ENCODE measurements around the gene AGAP2.

DNA sequence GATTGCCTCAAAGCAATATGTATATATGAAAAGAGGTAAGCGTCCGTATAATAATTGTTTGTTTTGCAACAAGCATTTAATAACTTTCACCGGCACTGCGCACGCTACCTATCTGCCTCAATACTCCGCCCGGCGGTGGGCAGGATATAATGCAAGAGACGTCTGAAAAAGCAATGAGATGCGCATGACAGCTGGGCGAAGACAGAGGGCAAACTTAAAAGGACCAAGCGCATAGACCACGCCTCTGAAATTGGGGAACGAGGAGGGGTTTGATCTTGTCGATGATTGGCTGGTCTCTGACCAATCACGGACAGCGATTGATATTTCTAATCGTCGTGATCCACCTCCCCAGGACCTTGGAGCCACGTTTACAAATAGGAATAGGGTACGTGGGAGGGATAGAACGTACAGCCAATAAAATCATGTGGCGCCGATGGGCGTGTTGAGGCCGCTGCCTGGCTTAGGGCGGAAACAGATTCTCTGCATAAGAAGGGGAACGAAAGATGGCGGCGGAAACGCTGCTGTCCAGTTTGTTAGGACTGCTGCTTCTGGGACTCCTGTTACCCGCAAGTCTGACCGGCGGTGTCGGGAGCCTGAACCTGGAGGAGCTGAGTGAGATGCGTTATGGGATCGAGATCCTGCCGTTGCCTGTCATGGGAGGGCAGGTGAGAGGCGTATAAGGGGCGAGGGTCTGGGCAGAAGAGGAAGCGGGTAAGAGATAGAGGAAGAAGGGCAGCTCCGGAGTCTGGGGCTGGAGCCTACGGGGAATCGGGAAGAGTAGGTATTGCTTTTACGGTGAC is 44.7 kb downstream of the AGAP2 start, which contains the start of gene OS9:
- TF ChIP-seq EP300 (IDR thresholded peaks at IDR 0.05) (no peak), POLR2A (IDR thresholded peaks at IDR 0.05; ENCODE audit: low read depth) (peak; percentile 50), POLR2AphosphoS5 (IDR thresholded peaks at IDR 0.05) (peak; percentile 79 to 90)
- TF ChIP-seq, protein P1, sequence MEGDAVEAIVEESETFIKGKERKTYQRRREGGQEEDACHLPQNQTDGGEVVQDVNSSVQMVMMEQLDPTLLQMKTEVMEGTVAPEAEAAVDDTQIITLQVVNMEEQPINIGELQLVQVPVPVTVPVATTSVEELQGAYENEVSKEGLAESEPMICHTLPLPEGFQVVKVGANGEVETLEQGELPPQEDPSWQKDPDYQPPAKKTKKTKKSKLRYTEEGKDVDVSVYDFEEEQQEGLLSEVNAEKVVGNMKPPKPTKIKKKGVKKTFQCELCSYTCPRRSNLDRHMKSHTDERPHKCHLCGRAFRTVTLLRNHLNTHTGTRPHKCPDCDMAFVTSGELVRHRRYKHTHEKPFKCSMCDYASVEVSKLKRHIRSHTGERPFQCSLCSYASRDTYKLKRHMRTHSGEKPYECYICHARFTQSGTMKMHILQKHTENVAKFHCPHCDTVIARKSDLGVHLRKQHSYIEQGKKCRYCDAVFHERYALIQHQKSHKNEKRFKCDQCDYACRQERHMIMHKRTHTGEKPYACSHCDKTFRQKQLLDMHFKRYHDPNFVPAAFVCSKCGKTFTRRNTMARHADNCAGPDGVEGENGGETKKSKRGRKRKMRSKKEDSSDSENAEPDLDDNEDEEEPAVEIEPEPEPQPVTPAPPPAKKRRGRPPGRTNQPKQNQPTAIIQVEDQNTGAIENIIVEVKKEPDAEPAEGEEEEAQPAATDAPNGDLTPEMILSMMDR (IDR thresholded peaks at IDR 0.05), result peak; percentile 66 to 89 (median 79)

Measured in esophagus muscularis mucosa (tissue), 4 donors.